Activated CD4-positive, alpha-beta T cell treated with anti-CD3 and anti-CD28 coated beads, Interleukin-10, Interleukin-2, amounts not matched to agents 100 ng/mL and 50 ng/mL, durations not matched to agents 16 hours and 8 hours (primary cell): ENCODE results near the gene CSTB.

Experiments
- DNase-seq: peaks from one replicate; pipeline ENCODE4 v3.0.0-alpha.2; 2020

The CSTB gene

DNA sequence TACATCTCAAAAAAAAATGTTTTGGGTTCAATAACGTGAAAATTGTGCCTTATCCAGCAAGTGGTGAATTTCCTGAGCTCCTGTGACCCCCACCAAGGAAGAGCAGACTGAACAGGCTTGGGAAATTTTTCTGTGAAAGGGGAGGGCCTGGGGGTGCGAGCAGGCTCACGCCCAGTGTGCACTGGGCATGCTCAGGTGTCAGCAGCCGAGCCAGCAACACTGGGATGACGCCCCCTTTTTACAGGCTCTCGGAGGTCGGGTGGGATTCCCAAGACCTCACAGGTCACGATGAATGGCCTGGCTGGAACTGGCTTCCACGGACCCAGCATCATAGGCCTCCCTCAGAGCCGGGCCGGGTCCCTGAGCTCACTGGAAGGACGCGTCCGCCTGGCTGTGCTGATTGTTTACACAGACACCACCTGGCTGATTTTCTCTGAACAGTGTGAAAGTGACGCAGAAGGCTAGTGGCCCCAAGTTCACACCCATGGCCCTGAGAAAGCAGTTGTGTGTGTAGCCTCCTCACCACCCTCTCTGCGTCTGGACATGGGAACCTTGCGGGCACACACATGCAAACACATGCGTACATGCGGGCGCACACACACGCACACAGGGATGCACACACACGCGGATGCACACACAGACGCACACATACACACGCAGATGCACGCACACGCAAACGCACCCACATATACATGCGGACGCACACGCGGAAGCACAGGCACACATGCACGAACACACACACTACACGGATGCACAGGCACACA lies 9.2 kb downstream of the CSTB start:
- no peak for DNase-seq

DNA sequence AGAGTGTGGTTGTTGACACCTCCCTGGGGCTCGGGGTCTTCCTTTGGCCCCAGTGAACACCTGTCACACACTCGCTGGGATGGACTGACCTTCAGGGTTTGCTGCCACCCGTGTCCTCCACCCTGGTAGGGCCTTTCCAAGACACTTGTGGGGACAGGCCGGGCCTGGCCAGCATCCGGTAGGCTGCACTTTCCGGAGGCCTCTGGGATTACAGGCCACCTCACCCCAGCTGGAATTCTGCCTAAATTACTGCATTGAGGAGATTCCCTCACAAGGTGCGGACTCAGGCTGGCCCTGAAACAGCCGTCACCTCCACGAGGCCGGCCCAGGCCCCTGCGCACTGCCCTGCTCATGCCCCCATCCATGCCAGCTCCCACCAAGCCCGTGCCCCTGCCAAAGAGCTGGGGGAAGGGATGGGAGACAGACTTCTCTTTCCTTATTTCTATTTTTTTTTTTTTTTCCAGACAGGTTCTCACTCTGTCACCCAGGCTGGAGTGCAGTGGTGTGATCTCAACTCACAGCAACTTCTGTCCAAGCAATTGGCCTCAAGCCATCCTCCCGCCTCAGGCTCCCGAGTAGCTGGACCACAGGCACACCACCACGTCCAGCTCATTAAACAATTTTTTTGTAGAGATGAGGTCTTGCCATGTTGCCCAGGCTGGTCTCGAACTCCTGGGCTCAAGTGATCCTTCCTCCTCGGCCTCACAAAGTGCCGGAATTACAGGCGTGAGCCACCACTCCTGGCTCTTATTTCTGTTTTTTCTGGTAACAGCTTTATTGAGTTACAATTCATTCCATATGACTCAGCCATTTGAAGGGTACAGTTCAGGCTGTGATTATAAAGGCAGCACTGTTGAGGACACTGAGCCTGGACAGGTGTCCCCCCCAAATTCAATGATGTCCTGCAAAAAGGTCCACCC lies 11.3 kb downstream of the CSTB start:
- no peak for DNase-seq

DNA sequence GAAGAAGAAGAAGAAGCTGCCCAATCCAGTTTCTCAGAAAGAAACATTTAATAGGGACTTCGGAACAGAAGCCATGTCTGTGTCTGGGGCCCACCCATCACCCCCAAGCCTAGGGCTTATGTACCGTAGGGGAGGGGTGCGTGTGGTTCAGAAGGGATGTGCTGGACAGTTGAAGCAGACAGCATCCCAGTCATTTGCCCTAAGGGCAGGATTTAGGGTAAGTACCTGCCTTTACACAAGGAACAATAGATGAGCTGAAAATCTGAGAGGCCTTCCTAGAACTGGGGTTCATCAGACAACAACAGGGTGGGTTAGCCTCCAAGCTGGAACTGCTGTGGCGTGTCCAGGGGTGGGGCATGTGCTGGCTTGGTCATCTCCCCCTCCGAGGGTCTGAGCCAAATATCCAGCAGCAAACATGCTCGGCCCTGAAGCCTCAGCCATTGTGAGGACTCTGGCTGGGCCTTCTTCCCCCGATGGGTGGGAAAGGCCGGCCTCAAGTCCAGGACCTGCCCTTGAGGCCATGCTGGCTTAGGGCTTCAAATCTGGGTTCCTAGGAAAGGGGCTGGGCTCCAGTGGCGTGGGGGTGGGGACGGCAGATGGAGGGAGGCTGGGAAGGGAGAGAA lies 12.1 kb downstream of the CSTB start:
- no peak for DNase-seq

DNA sequence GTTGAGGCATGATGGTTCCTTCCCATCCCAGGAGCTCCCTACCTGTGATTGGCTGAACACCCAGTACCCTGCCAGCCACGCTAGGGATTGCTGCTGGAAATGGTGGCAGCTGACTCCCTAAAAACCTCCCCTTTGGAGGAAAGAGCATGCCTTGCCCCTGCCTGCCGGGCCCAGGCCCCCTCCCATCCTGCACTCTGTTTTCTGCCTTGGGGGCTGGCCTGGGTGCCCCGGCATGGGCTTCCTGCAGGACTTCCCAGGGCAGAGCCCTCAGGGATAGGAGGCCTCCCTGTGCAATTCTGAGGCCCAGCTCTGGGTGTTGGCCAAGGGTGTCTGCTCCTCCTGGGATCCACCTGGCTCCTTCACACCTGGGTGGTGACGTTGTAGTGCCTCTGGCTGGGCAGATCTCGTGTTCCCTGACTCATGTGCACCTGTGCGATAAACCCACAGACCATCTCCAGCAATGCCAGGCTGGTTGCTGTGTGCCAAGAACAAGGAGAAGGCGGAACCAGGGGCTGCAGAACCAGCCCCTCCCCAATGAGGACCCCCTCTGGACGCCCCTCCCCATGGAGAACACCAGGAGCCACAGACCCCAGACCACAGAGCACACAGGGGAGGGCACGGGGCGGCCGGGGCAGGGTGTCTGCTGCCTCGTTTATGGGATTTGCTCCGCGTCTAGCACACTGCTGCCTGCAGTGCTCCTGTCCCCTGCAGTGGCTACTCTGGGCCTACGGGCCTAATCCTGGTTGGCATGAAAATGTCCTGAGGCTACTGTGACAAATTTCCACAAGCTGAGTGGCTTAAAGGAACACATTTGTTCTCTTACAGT lies 13.6 kb downstream of the CSTB start:
- DNase-seq, result no peak

DNA sequence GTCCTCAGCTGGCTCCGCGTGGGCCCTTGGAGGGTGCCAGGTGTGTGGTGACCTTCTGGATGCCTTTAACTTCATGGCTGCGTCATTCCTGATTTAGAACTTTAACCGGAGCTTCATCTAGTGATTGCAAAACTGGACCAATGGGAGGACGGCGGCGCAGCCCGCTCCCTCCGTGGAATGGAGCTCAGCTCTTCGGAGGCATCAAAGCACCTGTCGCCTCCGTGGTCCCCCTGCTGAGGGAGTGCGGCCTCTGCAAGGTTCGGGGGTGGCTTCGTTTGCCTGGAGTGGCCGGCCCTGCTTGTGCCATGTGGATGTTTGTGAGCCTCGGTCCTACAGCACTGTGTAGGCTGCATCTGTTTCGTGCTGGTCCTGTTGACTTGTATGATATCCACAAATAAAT lies 14.2 kb downstream of the CSTB start:
- DNase-seq, result no peak

DNA sequence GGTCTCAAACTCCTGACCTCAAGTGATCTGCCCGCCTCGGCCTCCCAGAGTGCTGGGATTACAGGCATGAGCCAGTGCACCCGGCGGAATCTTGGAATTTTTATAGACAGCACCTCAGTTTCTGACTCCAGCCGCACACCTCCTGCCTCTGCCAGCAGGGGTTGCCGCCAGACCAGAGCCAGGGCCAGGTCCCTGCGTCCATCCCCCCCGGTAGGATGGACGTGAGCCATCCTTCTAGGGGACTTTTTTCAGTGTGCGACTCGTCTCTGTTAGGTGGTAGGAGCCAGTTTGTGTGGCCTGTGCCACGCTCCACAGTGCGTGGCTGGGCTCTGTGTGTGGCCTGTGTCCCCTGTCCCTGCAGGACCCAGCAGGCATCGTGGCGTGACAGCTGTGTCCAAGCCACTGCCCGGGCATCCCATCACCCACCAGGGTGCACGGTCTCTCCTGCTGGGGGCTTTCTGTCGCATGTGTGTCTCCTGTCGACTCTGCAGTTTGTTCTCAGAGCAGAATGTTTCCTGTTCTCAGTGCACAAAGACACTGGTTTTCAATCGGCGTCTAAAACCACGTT lies 15.6 kb downstream of the CSTB start:
- DNase-seq, result no peak

DNA sequence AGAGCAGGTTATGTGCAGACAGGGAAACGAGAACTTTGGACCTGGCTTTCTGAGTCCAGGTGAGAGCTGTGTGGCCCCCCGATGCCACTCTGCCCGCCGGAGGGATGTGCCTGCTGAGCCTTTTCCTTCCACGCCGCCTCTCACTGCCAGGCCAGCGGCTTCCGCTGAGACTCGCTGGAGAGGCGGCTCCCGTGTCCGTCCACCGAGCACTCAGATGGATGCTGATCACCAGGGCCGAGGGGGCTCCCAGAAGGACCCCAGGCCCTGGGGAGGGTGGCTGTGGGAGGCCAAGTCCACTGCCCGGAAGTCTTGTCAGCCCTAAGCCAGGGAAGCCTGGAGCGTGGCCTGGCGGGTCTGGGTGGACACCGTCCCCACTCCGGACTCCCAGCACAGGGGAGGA lies 16.5 kb downstream of the CSTB start:
- DNase-seq, result no peak

DNA sequence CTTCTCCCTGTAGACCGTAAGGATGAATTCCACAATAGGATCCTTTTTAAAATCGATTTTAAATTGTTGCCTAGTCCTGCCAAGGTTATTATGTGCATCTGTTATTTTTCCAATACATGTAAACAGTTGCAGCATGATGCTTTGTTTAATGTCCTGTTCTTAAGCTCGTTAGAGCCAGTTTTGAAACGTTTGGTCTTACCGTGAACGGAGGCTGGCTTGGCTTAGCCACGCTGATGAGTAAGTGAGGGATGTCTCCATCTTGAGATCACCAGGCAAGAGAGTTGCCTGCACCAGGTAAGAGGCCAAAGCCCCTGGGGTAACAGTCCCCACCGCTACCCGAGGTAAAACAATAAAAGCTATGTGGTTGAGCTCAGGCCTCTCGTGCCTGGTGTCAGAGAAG lies 17.3 kb downstream of the CSTB start:
- no peak for DNase-seq

DNA sequence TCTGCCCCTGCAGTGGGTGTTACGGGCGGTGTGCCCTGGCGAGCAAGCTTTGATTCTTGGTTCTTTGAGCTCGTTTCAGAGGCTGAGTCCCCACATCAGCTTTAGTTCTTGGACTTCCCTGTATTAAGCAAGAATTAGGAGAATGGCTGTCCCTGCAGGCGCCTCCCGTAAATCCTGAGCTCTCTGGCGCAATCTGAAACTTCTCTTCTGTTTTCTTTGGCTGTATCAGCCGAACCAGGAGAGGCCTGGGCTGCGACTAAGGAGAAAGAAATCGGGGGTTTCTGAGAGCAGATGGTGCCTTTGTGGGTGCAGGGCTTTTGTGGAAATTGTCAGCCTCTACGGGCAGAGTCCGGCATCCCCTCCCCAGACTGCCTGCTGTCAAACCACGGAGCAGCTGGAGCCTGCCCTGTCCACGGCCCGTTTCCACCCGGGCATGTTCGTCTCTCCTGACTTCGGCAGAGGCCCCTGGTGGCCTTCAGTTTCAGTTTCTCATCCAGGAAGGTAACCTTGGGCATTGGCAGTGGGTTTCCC lies 17.9 kb downstream of the CSTB start:
- DNase-seq, result no peak

DNA sequence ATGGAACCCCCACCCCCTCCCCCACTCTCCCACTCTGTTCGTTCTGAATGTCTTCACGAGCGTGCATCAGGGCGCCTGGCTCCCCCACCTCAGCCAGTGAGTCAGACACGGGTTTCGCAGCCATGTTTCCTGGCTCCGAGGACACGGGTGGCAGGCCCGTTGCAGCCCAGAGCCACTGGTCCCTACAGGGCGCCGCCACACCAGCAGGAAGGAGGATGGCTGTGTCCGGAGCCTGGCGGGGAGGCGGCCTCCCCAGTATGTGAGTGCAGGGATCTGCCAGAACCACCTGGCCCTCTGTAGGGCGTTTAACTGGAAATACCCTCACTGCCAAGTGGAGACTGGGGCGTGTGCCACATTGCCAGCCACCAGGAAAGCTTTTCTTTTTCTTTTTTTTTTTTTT lies 18.5 kb downstream of the CSTB start:
- no peak for DNase-seq

DNA sequence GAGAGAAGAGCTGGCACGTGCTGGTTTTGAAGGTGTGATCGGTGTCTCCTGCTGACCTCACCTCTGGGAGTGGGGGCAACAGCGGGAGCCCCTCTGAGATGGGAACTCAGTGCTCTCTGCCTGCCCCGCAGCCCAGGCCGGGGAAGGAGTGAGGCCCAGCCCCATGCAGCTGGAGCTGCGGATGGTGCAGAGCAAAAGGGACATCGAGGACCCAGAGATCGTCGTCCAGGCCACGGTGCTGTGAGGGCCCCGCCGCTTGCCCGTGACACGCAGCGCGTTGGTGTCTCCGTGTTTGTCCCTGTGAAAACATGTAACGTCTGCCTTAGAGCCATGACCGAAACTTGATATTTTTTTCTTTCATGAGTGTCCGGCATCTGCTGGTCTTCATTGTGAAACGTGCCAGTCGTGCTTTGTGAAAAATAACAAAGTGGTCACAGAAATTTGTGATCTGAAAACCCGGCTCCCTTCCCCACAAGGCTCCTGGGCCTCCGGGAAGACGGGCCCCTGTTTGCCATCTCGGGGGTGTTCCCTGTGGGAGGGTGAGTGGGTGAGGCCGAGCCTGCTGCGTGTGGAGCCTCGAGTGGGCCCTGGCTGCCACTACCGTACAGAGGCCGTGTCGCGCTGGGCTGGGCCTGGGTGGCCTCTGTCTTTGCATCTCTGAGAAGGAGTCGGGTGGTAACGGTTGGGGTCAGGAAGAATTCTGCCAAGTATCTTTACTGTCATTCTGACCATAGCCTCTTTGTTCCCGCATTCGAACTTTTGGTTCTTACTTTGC lies 20.1 kb downstream of the CSTB start:
- DNase-seq, result no peak

DNA sequence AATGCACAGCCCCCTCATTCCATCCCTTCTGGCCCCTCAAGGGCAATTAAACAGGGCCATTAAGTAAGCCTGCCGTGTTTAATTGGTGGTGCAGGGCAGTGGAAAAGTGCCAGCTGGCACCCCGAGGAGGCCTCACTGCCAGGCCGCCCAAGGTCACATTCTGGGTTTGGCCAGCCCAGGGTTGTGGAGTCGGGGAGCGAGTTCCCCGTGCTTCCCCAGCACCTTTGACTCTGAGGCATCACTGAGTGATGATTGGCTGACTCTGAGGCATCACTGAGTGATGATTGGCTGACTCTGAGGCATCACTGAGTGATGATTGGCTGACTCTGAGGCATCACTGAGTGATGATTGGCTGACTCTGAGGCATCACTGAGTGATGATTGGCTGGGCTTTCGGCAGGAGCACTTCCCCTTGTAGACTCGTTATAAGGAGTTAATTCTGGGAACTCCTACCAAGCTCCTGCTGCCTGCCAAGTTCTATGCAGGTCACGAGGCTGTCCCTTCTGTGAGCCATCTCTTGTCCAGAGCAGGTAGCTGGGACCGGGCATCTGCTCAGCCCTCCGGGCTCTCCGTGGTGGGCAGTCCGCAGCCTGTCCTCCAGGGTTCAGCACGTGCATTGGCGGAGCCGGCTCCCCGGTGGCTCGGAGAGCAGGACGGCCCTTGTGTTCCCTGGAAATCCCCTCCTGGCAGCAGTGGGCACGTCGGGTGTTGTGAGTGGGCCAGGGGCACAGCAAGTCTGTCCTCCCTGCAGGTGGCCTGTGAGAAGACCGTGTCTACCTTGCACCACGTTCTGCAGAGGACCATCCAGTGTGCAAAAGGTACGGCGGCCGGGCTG lies 20.9 kb downstream of the CSTB start:
- DNase-seq, result no peak

DNA sequence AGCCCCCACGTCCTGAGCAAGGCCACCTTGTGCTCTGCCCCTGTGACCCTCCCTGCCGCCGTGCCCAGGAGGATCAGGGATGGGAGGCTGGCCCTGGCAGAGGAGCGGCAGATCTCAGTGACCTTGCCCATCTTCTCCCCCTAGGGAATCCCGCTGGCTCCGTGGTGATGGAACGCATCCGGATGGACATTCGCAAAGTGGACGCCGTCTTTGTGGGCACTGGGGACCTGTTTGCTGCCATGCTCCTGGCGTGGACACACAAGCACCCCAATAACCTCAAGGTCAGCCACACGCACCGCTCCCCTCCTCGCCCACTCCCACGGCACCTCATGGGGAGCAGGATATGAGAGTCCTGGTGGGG lies 22.7 kb downstream of the CSTB start:
- DNase-seq, result no peak

DNA sequence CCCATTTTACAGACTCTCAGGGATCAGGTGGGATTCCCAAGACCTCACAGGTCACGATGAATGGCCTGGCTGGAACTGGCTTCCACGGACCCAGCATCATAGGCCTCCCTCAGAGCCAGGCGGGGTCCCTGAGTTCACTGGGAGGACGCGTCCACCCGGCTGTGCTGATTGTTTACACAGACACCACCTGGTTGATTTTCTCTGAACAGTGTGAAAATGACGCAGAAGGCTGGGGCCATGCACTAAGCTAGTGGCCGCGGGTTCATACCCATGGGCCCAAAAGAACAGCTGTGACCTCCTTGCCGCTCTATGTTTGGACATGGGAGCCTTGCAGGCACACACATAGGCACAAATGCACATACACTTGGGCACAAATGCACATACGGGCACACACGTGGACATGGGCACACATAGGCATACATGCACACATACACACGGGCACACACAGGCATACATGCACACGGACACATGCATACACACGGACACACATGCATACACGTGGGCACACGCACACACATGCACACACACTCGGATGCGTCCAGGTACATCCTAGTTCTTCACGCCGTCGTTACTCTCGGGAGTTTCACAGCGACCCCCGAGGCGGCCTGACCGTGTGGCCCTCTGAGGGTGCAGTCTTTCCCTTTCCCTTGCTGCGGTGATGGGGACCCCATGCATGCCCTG lies 23.2 kb downstream of the CSTB start:
- DNase-seq, result no peak

DNA sequence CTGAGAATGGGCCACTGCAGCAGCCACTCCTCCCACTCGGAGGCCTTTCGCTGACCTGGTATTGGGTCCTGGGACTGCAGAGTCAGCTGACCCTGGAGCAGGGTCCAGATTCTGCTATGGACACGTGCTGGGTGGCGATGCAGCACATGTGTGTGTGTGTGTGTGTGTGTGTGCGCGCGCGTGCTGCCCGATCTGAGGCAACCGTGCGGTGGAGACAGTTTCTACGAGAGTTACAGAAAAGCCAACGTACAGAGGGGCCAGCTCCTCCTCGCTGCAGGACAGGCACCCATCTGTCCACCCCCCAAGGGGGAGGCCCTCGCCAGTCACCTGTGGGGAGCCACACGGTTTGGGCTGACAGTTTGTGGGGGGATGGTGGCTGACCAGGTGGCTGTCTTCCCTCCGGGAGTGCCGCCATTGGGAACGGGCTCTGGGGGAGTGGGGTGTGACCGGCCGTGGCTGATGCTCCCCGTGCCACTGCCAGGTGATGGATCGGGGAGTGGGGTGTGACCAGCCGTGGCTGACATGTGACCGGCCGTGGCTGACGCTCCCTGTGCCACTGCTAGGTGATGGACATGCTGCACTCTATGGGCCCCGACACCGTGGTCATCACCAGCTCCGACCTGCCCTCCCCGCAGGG lies 24.0 kb downstream of the CSTB start:
- no peak for DNase-seq

DNA sequence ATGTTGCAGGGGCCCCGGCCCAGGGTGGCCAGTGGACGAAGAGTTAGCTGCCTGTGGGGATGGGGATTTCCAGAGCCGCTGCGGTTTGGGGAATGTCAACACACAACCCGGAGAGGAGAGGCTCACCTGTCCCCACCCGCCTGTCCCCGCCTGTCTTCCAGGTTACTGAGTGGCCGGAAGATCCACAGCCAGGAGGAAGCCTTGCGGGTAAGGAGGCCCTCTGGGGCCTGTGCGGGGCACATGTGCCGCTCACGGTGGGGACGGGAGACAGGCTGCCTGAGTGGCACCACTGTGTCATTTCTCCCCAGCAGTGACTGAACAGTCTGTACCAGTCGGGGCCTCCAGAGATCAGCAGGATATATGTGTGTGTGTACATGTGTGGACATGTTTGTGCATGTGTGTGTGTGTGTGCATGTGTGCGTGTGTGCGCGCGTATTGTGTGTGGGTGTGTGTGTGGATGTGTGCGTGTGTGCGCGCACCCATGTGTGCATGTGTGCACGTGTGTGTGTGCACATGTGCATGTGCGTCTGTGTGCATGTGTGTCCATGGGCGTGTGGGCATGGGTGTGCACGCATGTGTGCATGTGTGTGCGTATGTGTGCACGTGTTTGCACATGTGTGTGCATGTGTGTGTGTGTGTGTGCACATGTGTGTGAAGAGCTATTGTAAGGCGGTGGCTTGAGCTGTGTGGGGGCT lies 25.6 kb downstream of the CSTB start:
- DNase-seq, result no peak

DNA sequence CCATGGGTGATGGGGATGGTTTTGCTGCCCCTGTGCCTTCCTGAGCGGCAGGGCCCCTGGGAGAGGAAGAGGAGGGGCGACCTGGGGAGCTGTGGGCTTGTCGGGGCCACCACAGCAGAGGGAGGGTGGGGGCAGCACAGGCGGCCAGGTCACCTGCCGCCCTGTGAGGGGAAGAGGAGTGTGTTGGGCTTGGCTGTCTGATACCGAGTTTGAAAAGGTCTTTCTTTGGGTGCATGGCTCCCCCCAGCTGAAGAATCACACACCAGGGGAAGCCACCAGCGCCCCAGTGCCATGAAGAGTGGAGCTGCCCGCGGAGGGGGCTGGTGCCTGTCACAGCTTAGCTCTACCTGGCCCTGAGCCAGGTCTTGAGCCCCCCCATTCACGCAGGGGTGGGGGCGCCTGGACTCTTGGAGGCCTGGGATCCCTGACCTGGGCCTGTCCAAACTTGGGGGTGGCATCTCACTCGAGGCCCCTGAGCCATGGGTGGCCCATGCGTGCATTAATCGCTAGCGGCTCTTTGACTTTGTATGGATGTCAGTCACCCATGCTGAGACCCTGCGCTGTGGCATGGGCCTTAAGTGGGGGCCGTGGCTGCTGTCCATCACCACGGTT lies 26.4 kb downstream of the CSTB start:
- DNase-seq, result no peak

DNA sequence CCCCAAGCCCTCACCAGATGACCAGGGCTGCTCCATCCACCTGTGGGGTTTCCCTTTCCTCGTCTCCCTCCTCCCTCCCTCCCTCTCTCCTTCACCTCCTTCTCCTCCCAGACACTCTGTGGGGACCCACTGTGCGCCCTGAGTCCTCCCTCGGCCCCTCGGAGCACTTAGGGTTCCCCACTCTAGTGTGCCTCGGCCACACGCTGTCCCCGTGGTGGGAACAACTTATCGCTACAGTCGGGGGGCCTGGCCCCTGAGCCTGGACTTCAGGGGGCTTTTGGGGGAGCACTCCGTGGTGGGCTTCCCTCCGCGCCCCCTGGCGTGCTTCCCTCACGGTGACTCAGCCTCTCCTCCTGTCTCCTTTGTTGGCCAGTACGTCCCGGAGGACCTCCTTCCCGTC lies 27.5 kb downstream of the CSTB start:
- no peak for DNase-seq
